Ecto neural progenitor cell (in vitro differentiated cells): ENCODE data around the gene WNT7A.
A peak's percentile ranks its signal among the peaks of the same experiment; 100 is the strongest.

Source experiments
- DNase-seq: peaks from one replicate; pipeline ENCODE4 v3.0.0-alpha.2; 2018; ENCODE audit warnings: low spot score

The WNT7A gene

DNA sequence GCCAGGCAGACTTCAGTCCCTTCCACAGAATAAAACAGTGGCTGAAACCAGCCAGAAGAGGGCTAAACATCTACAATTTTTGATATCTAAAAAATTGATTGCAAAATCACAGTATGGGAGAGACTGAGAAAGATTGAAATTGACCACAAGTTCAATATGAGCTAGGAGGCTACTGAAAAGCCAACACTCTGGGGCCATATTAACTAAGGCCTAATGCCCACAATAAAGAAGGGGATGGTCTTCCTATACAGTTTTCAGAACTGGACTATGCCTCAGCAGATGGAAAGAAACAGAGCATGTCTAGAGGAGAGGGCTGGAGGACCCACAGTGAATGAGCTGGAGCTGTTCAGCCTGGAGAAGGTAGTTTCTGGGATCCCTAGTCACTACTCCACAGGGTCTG, 53.2 kb downstream of the WNT7A start:
- DNase-seq: no peak

DNA sequence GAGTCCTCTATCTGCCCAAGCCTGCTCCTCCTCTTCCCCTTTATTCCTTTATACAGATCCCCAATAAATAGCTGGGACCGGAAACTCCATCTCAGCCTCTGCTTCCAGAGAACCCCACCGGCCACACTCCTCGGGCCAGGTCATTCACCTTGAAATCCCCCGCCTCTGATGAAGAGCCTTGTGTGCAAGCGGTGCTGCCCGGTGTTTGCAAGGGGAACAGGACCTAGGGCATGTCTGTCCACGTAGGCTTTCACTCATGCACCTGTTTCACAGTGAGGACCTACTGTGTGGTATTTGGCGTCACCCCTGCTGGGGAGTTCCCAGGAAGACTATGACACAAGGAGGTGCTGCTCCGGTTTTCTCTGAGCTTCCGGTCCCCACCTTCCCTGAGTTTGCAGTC, 54.0 kb downstream of the WNT7A start:
- DNase-seq: no peak

DNA sequence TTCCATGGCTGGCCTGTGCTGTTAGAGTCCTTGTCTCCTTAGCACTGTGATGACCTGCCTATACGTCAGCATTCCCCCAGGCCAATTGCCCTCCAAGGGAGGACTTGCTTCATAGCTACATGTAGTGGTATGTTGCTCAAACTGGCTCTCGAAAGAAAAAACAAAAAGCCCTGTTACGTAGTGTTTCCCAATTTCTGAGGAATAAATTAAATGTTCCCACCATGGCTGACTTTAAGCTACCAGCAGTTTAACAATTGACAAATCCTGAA, 54.6 kb downstream of the WNT7A start:
- DNase-seq: no peak

DNA sequence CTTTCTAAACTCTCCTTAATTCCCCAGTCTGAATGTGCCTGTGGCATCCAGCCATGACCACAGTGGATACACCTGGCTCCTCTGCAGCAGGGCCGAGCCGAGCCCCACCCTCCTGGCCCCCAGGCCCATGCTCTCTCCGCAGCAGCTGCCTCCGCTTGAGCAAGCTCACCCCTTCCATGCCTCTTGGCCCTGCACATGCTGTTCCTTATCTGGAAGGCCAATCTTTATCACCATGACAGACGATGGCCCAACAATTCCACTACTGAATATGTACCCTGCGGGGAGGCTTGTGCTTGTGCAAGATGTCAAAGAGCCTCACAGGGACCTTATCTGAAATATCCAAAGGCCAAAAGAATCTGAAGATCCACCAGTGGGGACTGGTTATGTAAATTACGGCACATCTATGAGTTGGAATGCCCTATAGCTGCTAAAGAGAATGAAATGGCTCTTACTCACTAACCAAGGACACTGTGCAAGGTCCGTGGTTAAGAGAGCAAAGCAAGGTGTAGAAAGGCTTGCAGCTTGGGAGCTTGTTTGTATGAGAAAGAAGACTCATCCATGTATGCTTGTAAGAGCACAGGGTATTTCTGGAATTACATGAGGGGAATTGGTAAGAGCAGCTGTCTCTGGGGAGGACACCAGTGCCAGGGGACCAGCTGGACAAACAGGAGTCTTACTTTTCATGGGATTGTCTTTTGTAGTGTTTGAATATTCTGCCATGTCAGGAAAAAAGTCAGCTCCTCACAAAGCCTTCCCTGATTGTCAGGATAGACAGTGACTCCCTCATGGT, 55.2 kb downstream of the WNT7A start:
- DNase-seq: no peak

DNA sequence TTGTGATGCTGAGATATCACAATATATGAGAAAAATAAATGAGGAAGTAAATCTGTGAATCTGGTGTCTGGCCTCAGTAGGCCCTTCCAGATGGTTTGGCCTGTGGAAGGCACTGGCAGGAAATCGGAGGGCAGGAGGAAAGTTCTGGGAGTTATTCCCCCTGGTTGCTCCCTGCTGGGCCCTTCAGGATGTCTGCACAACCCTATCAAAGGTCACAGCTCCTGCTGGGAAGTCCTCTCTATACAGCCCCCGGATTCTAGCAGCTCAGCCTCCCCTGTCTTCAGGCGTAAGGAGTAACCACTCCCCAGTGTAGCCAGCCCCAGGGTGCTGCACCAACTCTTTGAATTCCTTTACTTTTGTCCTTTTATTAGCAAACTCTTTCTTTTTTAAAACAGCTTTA, 56.2 kb downstream of the WNT7A start:
- DNase-seq: no peak

DNA sequence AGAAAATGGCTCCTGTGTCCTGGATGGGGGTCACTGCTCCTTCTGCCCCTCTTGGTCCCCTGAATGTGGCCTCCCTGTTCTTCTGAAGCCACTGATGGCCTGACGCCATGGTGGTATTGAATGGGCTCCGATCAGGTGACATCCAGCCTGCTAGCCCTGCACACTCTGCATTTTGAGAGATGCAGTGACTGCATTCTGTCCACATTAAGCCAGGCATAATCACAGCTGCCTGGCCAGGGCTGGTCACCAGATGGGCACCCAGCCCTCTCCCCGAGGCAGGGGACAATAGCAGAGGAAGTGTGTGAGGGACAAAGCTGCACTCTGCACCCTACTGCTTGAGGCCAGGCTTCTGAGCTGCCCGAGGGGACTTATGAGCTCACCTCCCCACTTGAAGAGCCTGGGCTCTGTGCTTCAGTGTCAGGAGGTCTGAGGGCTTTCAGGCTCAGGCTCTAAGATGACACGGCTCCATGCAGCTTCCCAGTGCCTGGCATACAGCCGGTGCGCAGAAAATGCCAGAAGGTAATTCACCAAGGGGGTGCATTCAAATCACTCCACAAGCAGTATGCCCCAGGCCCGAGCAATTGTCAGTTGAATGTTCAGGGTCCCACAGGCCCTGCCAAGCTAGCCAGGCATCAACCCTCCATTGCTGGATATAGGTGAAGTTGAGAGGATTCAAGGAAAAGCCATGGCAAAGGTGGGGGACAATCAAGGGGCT, 56.8 kb downstream of the WNT7A start:
- DNase-seq: no peak

DNA sequence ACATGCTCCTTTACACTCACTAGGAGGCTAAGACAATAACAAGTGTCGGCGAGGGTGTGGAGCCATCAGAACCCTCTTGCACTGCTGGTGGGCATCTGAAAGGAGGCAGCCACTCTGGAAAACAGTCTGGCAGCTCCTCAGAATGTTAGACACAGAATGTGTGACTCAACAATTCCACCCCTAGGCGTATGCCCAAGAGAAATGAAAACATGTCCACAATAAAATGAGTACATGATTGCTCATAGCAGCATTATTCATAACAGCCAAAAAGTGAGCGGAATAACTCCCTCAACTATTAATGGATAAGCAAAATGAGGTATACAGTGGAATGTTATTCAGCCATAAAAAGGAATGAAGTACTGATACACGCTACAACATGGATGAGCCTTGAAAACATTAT, 57.8 kb downstream of the WNT7A start:
- DNase-seq: no peak

DNA sequence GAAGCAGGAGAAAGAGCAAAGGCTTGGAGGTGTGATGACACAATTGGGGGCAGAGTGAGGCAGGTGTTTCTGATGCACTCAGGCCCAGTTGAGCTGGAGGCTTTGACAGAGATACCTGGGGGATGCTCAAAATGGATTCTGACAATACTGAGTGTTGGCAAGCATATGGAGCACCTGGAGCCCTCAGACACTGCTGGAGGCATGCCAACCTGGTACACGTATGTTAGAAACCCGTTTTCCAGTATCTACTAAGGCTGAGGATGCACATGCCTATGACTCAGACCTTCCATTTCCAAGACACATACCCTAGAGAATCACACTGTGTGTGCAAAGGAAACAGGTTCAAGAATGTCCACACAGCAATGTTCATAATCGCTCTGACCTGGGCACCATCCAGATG, 58.7 kb downstream of the WNT7A start:
- DNase-seq: no peak

DNA sequence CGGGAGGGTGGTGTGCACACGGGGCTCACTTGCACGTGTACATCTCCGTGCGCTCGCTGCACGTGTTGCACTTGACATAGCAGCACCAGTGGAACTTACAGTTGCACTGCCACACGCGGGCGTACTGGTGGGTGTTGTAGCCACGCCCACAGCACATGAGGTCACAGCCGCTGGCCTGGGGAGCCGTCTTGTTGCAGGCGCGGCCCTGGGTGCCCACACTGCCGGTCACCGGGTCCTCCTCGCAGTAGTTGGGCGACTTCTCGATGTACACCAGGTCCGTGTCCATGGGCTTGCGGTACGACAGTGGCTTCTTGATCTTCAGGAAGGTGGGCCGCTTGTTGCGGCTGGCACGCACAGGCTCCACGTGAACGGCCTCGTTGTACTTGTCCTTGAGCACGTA, 61.0 kb downstream of the WNT7A start:
- no peak for DNase-seq

DNA sequence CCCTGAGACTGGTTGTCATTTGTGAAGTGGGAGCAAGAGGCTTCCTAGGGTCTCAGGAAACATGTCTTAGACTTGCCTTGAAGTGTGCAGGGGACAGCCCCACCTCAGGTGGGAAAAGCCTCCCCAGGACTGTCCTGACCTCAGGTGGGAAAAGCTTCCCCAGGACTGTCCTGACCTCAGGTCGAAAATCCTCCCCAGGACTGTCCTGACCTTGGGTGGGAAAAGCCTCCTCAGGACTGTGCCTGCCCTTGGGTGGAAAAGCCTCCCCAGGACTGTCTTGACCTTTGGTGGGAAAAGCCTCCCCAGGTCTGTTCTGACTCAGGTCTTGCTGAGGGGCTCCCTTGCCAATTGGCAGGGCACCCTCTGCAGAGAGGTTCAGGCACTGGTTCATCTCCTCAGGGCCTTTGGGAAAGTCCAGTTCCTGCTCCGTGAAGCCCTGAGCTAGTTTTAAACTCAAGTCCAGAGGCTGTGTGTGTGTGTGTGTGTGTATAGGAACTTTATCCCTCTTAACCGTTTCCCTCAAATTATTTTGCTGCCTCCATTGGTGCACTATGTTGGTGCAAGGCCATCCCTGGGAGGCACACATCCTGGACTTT, 64.7 kb downstream of the WNT7A start:
- no peak for DNase-seq

DNA sequence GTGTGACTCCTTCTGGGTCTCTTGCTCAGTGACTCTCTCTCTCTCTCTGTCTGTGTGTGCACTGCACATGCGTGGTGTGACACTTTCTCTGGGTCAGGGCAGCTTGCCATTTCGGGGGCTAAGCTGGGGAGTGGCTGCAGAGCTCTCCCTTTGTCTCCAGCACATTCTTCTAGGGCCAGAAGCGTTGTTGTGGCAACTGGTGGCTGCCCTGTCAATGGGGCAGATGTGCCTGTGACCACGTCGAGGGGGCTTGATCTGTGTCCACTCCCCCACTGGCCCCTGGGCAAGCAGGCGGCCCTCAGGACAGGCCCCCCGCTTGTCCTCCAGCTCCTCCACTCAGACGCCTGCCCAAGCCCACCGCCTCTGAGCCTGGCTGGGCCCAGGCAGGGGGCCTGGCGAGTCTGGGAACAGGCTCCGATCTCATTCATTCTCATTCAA, 67.8 kb downstream of the WNT7A start:
- DNase-seq: peak; percentile 91

DNA sequence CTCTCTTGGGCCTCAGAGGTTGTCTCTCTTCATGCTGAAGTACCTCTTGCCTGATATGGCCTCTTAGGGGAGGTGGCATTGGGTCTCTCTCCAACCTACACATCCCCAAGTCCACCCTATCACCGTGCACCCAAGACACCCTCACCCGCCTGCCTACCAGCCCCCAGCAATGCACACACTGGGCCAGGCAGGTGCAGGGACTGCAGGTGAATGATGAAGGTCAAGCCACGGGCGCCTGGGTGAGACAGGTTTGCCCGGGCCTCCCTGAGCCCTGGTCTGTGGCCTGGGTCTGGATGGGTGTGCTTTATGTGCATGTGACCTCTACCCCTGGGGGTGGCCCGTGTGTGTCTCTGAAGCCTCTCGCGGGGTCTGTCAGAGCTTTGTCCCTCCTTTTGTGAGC, 68.3 kb downstream of the WNT7A start:
- no peak for DNase-seq

DNA sequence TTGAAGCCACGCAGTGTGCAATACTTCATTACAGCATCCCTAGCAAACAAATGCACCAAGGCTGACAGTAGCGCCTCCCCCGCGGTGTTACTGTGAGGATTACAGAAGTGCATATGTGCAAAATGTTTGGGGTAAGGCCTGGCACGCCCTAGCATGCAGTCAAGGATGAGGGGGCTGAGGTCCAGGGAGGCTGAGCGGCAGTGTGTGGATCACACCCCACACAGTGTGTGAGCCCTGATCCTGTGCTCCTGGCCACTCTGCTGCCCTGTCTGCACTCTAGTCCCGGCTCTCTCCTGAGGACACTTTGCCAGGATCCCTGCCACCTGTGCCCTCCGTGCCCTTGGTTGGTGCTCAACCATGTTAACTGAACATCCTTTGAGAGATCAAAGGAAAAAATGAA, 71.3 kb downstream of the WNT7A start:
- DNase-seq: no peak

DNA sequence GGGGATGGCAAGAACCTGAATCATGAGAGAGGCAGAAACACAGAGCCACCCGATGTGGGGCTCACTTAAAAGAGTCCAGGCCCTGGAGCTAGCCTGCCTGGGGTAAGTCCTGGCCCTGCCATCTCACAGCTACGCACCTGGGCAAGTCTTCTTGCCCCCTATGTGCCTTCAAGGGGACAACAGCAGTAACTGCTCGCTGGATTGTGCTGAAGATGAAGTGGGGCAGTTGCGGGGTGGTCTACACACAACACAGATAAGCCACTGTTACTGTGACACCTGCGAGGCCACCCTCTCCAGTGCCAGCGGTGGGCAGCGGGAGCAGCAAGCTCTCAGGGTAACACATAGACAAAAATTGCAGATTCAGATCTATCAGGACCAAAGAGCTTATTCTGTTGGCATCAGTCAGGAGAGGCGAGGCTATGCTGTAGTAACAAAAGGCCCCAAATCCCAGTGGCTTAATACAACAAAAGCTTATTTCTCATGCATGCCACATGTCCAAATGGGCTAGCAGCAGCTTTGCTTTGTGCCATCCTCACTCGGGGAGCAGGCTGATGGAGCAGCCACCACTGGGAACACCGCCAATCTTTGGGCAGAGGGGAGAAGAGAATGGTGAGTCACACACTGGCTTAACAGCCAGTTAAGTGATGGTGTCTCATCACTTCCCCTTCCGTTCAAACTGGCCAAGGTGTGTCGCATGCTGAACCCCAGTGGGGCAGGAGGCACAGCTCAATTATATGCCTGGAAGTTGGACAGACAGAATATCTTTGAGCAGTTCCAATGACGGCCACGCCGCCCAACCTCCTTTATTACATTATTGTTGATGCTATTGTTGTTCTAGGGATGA, 78.3 kb downstream of the WNT7A start:
- DNase-seq: no peak

DNA sequence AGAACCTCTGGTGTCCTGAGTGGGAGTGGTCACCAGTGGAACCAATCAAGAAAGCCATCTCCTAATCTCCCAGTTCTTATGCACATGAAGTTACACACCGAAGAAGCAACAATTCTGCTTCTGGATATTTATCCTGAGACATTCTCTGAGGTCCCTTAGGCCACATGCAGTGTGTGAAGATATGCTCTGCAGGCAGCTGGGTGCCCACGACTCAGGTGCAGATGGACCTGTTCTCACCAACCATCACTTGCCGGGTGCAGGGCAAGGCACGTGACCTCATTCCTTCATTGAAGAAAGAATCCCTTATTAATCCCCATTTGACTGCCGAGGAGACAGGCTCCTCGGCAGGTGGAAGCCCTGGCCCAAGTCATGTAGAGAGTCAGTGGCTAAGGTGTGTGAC, 79.8 kb downstream of the WNT7A start:
- no peak for DNase-seq

DNA sequence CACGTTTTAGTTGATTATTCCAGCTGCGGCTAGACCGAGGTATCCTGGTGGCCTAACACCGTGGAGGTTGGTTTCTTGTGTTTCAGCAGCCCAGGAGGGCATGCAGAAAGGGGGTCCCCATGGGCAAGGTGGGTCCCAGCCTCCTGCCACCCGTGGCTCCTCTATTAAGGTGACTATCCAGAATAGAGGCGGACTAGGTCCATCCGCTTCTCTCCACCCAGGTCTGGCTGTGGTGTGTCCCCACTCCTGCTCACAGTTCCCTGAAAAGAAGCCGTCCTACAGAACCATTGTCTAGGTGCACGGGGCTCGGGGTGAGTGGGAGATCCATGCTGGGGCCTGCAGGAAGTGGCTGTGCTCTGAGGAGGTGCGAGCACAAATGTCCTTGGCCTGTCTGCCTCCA, 81.5 kb downstream of the WNT7A start:
- no peak for DNase-seq

DNA sequence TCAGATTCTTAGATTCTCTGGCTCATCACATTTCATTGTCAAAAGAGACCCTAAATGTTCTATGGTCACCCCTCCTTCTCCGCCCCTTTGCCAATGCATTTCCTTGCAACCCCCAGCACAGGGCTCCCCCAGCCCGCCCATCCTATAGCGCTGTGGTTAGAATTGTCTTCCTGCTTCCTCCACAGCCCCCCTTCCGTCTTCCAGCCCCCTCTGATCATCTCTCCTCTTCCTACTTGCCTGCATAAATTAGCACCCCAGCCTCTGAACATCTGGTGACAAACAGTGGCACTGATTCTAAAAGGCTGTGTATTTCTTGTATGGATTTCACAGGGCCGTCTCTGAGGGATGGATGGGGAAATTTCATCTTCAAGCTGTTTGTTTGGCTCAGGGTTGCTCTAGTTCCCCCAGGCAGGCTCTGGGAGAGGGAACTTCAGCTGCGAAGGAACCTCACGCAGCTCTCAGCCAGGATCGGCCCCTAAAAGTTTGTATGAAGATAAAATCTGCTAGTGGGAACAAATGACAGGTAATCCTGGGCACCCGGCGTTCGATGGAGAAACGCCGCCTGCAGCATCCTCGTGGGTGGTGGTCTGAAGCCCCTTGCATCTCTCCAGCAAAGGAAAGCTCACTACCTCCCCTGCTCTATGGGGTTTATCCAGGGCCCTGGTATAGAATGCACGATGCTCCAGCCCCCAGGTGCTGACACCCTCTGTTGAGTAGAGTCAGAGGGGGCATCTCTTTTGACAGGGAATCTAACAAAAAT, 83.0 kb downstream of the WNT7A start:
- DNase-seq: no peak

DNA sequence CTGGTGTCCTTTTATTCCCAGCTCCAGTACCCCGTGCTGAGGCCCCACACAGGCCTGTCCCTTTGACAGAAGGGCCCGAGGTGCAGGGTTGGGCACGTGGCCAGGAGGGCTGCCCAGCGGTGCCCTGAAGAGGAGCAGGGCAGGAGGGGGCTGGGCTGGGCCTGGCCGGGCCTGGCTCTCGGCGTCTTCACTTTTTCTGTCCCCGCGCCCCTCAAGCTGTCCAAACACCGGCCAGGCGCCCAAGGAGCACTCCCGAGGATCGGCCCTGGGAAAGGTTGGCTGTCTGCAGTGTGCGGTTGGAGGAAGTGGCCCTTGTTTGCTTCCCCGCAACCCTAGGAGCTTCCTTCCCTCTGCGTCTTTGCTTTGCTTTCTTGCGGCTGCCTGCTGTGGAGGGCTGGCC, 84.1 kb downstream of the WNT7A start:
- no peak for DNase-seq

DNA sequence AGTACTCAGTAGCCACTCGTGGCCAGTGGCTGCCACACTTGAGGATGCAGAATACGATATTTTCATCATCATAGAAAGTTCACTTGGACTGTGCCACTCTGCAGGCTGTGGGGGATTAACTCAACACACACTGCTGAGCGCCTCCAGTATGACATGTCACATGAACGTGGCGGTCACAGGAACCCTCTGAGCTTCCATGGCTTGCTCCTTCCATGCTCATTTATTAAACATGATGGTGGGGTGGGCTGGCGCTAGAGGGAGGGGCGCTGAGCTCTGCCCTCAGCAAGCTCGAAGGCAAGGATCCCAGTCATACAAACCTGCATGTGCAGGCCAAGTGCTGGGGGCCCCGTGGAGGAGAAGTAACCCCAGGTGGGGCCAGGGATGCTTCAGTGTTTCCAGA, 85.5 kb downstream of the WNT7A start:
- DNase-seq: no peak

DNA sequence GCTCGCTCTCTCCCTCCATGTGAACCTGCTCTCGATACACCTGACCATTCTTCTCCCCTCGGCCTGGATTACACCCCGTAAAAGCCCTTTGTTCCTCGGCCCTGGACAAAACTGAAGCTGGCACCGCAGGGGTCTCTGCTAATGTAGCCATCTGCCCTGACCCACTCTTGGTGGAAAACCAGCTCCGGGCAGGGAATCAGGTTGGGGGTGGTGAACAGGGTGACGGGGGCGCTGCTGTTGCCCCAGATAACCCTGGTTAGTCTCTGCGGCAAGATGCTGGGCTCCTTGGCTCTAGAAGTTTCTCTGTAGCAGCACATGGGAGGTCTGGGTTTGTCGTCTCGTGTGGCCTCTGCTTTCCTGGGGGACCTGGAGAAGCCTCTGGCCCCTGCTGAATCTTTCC, 86.4 kb downstream of the WNT7A start:
- no peak for DNase-seq

DNA sequence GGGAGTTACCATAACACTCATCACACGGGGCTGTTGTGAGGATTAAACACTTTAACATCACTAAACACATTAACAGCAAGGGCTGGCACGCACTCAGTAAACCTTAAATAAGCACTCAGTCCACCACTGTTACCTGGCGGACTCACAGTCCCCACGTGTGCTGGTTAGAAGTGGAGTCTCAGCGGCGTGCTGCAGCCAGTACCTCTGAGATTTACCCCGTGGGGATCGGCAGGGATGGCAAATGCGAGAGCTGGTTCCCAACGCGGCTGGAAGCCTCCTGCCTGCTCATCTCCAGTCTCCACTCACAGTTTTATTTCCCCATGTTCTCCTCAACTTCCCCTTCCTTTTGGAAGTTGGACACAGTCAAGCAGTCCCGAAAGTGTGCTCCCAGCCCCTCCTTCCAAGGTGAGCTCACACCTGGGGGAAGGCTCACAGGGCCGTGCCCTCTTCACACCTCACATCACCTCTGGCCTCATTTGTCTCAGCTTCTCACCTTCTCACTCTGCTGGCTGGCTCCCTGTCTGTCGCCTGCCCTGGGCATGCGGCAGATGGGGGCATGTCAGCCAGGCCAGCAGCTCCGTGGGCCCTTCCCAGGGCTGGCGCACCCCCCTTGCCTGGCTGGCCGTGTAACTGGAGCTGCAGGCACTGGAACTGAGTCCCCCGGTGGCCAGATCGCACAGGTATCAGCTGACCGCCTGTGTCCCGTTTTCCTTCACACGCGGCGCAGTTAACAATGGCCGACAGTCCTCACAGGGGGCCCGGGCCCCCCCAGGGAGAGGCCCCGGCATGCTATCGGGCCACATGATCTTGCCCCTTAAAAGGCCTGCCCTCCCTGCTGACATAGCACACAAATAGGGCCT, 87.1 kb downstream of the WNT7A start:
- no peak for DNase-seq
